K562 (cell line): ENCODE results near the gene LY6G6F. TPM values are rescaled to one million over a fixed set of nuclear protein-coding genes. Genes with fewer than 3 reads are reported as not detected.
A peak's percentile ranks its signal among the peaks of the same experiment; 100 is the strongest.

Experiments used
- BRCA1 ChIP-seq, 2 experiments: fragments of 450-650 bp in 1 of 2; sonication (generic) in 1 of 2; formaldehyde crosslinking in 1 of 2; IDR thresholded peaks; 2 replicates each; pipeline versions ENCODE4 v1.5.0 to v1.6.1; 2017 to 2020; ENCODE audit warnings: mild to moderate bottlenecking in 1 of 2, missing genetic modification reagents in 1 of 2
- CHD2 ChIP-seq: IDR thresholded peaks from 2 replicates; pipeline ENCODE4 v1.6.1; 2011; ENCODE audit warnings: low read depth, low read length
- FOXO4 ChIP-seq: fragments of 450-650 bp; formaldehyde crosslinking; IDR thresholded peaks from 2 replicates; pipeline ENCODE4 v1.4.0; 2020; ENCODE audit warnings: mild to moderate bottlenecking, moderate library complexity
- HDAC6 ChIP-seq: IDR thresholded peaks from 2 replicates; pipeline ENCODE4 v1.6.1; 2012; ENCODE audit warnings: low read depth, mild to moderate bottlenecking, control low read depth, inconsistent platforms, low read length, moderate library complexity
- NFIC ChIP-seq: fragments of 450-650 bp; IDR thresholded peaks from 2 replicates; pipeline ENCODE4 v1.6.1; 2017; ENCODE audit warnings: mild to moderate bottlenecking, inconsistent platforms
- PRPF4 ChIP-seq: fragments of 200-400 bp; formaldehyde crosslinking; IDR thresholded peaks from one replicate; pipeline ENCODE4 v1.6.1; 2017; ENCODE audit warnings: low read length, low read depth, mild to moderate bottlenecking; ENCODE audit not compliant: insufficient read depth, poor library complexity, severe bottlenecking
- SOX6 ChIP-seq: fragments of 450-650 bp; IDR thresholded peaks from 2 replicates; pipeline ENCODE4 v1.6.1; 2014; ENCODE audit warnings: mild to moderate bottlenecking
- SRSF7 ChIP-seq: fragments of 200-400 bp; formaldehyde crosslinking; optimal IDR thresholded peaks from 2 replicates; pipeline ENCODE3; 2017; ENCODE audit warnings: mild to moderate bottlenecking, low read depth, low read length
- SRSF9 ChIP-seq: fragments of 200-400 bp; formaldehyde crosslinking; IDR thresholded peaks from 2 replicates; pipeline ENCODE4 v1.6.1; 2017; ENCODE audit warnings: low read depth, low read length, borderline replicate concordance
- ZKSCAN8 ChIP-seq: fragments of 200-800 bp; sonication (Bioruptor generic); IDR thresholded peaks from 2 replicates; pipeline ENCODE4 v1.6.1; 2016; ENCODE audit warnings: missing genetic modification characterization, missing compliant biosample characterization
- ZNF253 ChIP-seq: fragments of 250-450 bp; sonication (Bioruptor Pico); conservative IDR thresholded peaks from 2 replicates; pipeline ENCODE4 v1.6.1; 2021; ENCODE audit warnings: mild to moderate bottlenecking
- polyA plus RNA-seq, 8 experiments: library from polyadenylated mRNA; depleted of rRNA in 4 of 8; stranded (reverse) in 5 of 8; unstranded in 3 of 8; fragments of >200 nt; fragmentation: Nextera tagmentation in 2 of 8; fragmentation: Illumina TruSeq in 1 of 8; extraction: Ambion mirVana in 2 of 8; extraction: Trizol in 1 of 8; gene quantifications; 2 replicates each; pipeline versions ENCODE4 v1.2.1 to v1.2.3, GENCODE V29; 2011 to 2014; ENCODE audit warnings: inconsistent platforms in 1 of 8, missing spikeins in 1 of 8
- total RNA-seq, 7 experiments: library from RNA; depleted of rRNA in 6 of 7; stranded (reverse); fragments of >200 nt in 6 of 7; fragmentation: Illumina TruSeq in 2 of 7; extraction: Trizol in 2 of 7; gene quantifications; 2 replicates each; pipeline versions ENCODE4 v1.2.1 to v1.2.3, GENCODE V29; 2011 to 2021; ENCODE audit warnings: low replicate concordance in 1 of 7
- TF ChIP-seq, protein P1 (sequence below): sonication (generic); formaldehyde crosslinking; IDR thresholded peaks from 2 replicates; pipeline ENCODE4 v1.9.0; 2022; ENCODE audit warnings: mild to moderate bottlenecking, missing genetic modification reagents
- TF ChIP-seq, protein P2 (sequence below): fragments of 200-800 bp; sonication (Bioruptor generic); IDR thresholded peaks from 2 replicates; pipeline ENCODE4 v1.6.1; 2017; ENCODE audit warnings: missing genetic modification characterization, missing compliant biosample characterization
- TF ChIP-seq, protein P3 (sequence below), 2 experiments: fragments of 450-650 bp; IDR thresholded peaks; 2 replicates each; pipeline ENCODE4 v1.6.1; 2016; ENCODE audit warnings: mild to moderate bottlenecking in 2 of 2, borderline replicate concordance in 1 of 2, low read depth in 1 of 2, moderate library complexity in 1 of 2

The LY6G6F gene
- total and polyA plus RNA-seq, 9 of the 15 experiments (the other 6 are each of a cell fraction or from before 2014, with no cell fraction given): 0.14 to 0.50 (median 0.28) TPM; not detected in 2

DNA sequence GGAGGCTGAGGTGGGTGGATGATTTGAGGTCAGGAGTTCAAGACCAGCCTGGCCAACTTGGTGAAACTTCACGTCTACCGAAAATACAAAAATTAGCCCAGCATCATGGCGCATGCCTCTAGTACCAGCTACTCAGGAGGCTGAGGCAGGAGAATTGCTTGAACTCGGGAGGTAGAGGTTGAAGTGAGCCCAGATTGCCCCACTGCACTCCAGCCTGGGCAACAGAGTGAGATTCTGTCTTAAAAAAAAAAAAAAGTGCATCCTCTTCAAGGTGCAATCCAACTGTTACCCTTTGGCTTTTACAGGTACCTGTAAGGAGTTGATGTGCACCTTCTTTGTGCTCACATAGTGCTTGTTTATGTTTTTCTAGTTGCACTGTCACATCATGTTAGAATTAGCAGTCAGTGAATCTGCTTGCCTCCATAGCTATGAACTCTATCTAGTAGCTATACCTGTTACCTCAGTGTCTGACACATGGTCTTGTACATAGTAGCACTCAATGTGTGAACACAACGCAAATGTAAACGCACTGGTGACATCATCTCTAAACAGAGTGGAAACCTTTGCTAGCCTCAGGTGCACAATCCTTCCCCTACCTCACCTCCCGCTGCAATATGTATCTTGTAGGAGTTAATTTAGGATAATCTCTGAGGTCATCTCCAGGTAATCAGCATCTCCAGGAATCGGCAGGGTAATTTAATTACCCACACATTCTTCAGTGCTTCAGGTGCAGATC, 42.8 kb downstream of the LY6G6F start (continued):
- no peak for TF ChIP-seq PRPF4
- TF ChIP-seq ZNF253 (CRISPR knock-in tag): no peak
- no peak for TF ChIP-seq SRSF9
- no peak for TF ChIP-seq HDAC6
- TF ChIP-seq, protein P1, sequence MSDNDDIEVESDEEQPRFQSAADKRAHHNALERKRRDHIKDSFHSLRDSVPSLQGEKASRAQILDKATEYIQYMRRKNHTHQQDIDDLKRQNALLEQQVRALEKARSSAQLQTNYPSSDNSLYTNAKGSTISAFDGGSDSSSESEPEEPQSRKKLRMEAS (CRISPR knock-in tag): 0 out of 2 replicates have a peak, but pooled peaks have one; percentile 2
- TF ChIP-seq CHD2: no peak
- TF ChIP-seq NFIC: no peak
- TF ChIP-seq ZKSCAN8 (CRISPR knock-in tag): no peak
- TF ChIP-seq, protein P2, sequence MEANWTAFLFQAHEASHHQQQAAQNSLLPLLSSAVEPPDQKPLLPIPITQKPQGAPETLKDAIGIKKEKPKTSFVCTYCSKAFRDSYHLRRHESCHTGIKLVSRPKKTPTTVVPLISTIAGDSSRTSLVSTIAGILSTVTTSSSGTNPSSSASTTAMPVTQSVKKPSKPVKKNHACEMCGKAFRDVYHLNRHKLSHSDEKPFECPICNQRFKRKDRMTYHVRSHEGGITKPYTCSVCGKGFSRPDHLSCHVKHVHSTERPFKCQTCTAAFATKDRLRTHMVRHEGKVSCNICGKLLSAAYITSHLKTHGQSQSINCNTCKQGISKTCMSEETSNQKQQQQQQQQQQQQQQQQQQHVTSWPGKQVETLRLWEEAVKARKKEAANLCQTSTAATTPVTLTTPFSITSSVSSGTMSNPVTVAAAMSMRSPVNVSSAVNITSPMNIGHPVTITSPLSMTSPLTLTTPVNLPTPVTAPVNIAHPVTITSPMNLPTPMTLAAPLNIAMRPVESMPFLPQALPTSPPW: no peak
- TF ChIP-seq, protein P3, sequence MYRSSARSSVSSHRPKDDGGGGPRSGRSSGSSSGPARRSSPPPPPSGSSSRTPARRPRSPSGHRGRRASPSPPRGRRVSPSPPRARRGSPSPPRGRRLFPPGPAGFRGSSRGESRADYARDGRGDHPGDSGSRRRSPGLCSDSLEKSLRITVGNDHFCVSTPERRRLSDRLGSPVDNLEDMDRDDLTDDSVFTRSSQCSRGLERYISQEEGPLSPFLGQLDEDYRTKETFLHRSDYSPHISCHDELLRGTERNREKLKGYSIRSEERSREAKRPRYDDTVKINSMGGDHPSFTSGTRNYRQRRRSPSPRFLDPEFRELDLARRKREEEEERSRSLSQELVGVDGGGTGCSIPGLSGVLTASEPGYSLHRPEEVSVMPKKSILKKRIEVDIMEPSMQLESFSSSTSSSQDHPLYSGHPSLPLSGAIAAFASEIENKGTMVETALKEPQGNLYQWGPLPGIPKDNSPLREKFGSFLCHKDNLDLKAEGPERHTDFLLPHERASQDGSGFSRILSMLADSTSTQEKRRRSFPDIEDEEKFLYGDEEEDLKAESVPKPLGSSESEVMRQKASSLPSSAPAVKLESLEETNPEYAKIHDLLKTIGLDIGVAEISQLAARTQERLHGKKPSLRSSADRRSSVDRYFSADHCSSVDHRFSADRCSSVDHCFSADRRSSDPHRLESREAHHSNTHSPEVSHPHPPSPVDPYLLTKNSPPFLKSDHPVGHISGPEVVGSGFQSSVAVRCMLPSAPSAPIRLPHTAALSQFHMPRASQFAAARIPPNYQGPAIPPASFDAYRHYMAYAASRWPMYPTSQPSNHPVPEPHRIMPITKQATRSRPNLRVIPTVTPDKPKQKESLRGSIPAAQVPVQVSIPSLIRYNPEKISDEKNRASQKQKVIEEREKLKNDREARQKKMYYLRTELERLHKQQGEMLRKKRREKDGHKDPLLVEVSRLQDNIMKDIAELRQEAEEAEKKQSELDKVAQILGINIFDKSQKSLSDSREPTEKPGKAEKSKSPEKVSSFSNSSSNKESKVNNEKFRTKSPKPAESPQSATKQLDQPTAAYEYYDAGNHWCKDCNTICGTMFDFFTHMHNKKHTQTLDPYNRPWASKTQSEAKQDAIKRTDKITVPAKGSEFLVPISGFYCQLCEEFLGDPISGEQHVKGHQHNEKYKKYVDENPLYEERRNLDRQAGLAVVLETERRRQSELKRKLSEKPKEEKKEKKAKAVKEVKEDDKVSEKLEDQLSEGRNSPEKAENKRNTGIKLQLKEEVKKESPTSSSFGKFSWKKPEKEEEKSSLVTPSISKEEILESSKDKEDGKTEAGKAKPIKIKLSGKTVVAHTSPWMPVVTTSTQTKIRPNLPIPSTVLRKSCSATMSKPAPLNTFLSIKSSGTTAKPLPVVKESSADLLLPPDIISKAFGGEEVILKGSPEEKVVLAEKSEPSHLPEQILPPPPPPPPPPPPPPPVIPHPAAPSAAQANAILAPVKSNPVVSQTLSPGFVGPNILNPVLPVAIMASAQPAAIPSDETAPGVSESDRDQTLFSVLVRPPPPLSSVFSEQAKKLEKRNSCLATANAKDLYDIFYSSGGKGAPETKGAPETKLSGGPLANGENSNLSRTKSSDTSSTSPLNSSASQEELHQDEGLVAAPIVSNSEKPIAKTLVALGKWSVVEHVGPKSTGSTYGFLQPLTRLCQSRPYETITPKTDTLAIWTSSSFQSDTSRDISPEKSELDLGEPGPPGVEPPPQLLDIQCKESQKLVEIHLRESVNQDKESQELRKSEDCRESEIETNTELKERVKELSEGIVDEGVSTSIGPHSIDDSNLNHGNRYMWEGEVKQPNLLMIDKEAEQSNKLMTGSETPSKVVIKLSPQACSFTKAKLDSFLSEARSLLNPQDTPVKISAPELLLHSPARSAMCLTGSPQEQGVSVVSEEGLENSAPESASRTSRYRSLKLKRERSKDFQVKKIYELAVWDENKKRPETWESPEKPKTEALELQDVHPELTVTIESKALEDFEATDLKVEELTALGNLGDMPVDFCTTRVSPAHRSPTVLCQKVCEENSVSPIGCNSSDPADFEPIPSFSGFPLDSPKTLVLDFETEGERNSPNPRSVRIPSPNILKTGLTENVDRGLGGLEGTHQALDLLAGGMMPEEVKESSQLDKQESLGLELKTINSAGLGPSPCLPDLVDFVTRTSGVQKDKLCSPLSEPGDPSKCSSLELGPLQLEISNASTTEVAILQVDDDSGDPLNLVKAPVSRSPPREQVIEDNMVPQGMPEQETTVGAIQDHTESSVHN (IDR thresholded peaks at IDR 0.05; ENCODE audit: borderline replicate concordance in 1 of 2, low read depth in 1 of 2): no peak
- TF ChIP-seq BRCA1 (IDR thresholded peaks at IDR 0.05): no peak
- TF ChIP-seq BRCA1 (CRISPR knock-in tag; IDR thresholded peaks at IDR 0.05): no peak
- no peak for TF ChIP-seq SOX6
- no peak for TF ChIP-seq SRSF7
- TF ChIP-seq FOXO4 (CRISPR knock-in tag): no peak
